Activated effector memory CD4-positive, alpha-beta T cell treated with Interleukin-2 at 50 U/mL for 16 hours (primary cell): ENCODE data around the gene CDKL5.

Experiments used
- DNase-seq: peaks from one replicate; pipeline ENCODE4 v3.0.0-alpha.2; 2020

Gene CDKL5

GRCh38 chrX:18652636-18653035, 227.2 kb downstream of the CDKL5 start:
- DNase-seq, result no peak

- no peak for DNase-seq
These were observed 229.7 kb downstream of the CDKL5 start for GRCh38 chrX:18654875-18655836.

GRCh38 chrX:18661273-18661672, 235.9 kb downstream of the CDKL5 start:
- DNase-seq, result no peak

GRCh38 chrX:18664947-18665346, 239.5 kb downstream of the CDKL5 start:
- no peak for DNase-seq

- no peak for DNase-seq
These were observed 241.2 kb downstream of the CDKL5 start for GRCh38 chrX:18666614-18667013.

GRCh38 chrX:18668071-18668835, 242.8 kb downstream of the CDKL5 start:
- no peak for DNase-seq

GRCh38 chrX:18672008-18672407, 246.6 kb downstream of the CDKL5 start, which contains the start of gene RS1:
TSS of gene RS1 (minus strand) at chrX:18672108. CDS start at chrX:18672068, 40 bp downstream.
- DNase-seq, result no peak

GRCh38 chrX:18674417-18674787, 249.0 kb downstream of the CDKL5 start:
- peak; percentile 5 for DNase-seq

- peak; percentile 68 for DNase-seq
These were observed 249.7 kb downstream of the CDKL5 start for GRCh38 chrX:18674788-18675735.

GRCh38 chrX:18676050-18676449, 250.6 kb downstream of the CDKL5 start:
- no peak for DNase-seq

- DNase-seq, result no peak
These were observed 251.1 kb downstream of the CDKL5 start for GRCh38 chrX:18676470-18676869.

GRCh38 chrX:18677161-18677869, 251.9 kb downstream of the CDKL5 start:
- DNase-seq, result no peak

- no peak for DNase-seq
These were observed 256.6 kb downstream of the CDKL5 start for GRCh38 chrX:18681996-18682395.

GRCh38 chrX:18682979-18683387, 257.6 kb downstream of the CDKL5 start:
- DNase-seq, result no peak

GRCh38 chrX:18687856-18688495, 262.6 kb downstream of the CDKL5 start:
- no peak for DNase-seq

GRCh38 chrX:18691431-18691830, 266.0 kb downstream of the CDKL5 start:
- no peak for DNase-seq

- no peak for DNase-seq
These were observed 267.1 kb downstream of the CDKL5 start for GRCh38 chrX:18692541-18692940.

- no peak for DNase-seq
These were observed 271.2 kb downstream of the CDKL5 start for GRCh38 chrX:18696653-18697052.

GRCh38 chrX:18698737-18699650, 273.6 kb downstream of the CDKL5 start:
- no peak for DNase-seq

- DNase-seq, result no peak
These were observed 276.4 kb downstream of the CDKL5 start for GRCh38 chrX:18701621-18702361.
